ENCODE data around the gene SELENOT.

The SELENOT gene

GRCh38 chr3:150662410-150663200, 59.5 kb downstream of the SELENOT start:
- no peak for DNase-seq (ENCODE audit: low spot score)

GRCh38 chr3:150663461-150663860, 60.3 kb downstream of the SELENOT start:
- no peak for DNase-seq (ENCODE audit: low spot score)

- DNase-seq (ENCODE audit: low spot score) = no peak
Measured at GRCh38 chr3:150666167-150666566, 63.0 kb downstream of the SELENOT start.

GRCh38 chr3:150673966-150674365, 70.8 kb downstream of the SELENOT start:
- no peak for DNase-seq (ENCODE audit: low spot score)

- DNase-seq (ENCODE audit: low spot score) = no peak
Measured at GRCh38 chr3:150675587-150675986, 72.5 kb downstream of the SELENOT start.
